HepG2 (cell line): Measurements from ENCODE around the gene LAMA5.

ENCODE experiments used
- PHF8 ChIP-seq: sonication (generic); formaldehyde crosslinking; IDR thresholded peaks from 2 replicates; pipeline ENCODE4 v1.5.0; 2020; ENCODE audit warnings: missing genetic modification reagents
- YY1 ChIP-seq: IDR thresholded peaks from 2 replicates; pipeline ENCODE4 v1.6.1; 2011; ENCODE audit warnings: low read length, low read depth, moderate library complexity, mild to moderate bottlenecking; ENCODE audit not compliant: insufficient read depth, insufficient replicate concordance
- ZNF629 ChIP-seq: sonication (generic); formaldehyde crosslinking; conservative IDR thresholded peaks from 2 replicates; pipeline ENCODE4 v1.5.0; 2020; ENCODE audit warnings: missing genetic modification reagents

GRCh38 chr20:62263396-62263795 is 103.7 kb downstream of the LAMA5 start:
- no peak for TF ChIP-seq PHF8 (CRISPR knock-in tag)
- TF ChIP-seq ZNF629 = no peak
- no peak for TF ChIP-seq YY1
